ENCODE results near the gene ANKRD13B. TPM values are rescaled to one million over a fixed set of nuclear protein-coding genes. Genes with fewer than 3 reads are reported as not detected.

Gene ANKRD13B
- total and polyA plus RNA-seq, 2 donors (not counting 1 experiment from before 2014, with no cell fraction given) = 1.6 to 2.8 TPM

DNA sequence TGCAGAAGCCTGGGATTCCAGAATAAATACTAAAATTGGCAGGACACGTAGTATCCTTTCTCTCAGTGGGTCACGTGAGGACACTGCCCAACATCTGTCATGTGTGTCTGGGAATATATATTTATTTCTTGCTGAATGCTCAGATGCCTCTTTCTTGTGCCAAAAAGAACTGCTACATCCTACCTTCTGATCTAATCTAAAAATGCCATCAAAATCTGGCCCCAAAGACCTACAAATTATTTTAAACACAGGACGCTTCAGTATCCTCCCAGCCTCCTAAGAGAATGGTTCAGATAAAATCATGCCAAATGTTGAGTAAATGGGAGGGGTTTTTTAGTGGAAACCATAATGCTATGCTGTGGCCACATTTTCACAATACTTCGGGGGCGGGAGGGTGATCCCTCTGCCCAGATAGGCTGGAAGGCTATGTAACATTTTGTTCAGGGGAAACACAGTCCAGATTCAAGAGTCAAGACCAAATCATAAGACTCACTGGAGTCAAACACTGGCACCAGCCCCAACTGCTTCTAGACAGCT lies 52.7 kb downstream of the ANKRD13B start:
- CTCF ChIA-PET = interaction anchor here (11.9 kb wide), 1 partner anchor 133 kb away, joined by 196 read pairs; no protein-coding TSS in a partner anchor
- Histone ChIP-seq H3K36me3 (replicated peaks in 1 of 2; ENCODE audit: control extremely low read depth in 1 of 2, control insufficient read depth in 1 of 2, extremely low read depth in 1 of 2, insufficient read depth in 2 of 2, low read length in 1 of 2) (peaks cover 34 to 65% of the 10 kb centered on the region in 2 experiments), H2AFZ (ENCODE audit: insufficient read depth, low read depth, low read length, poor library complexity, severe bottlenecking) (no peak overlapping the region), H3K4me3 (ENCODE audit: control extremely low read depth in 1 of 5, extremely low read depth in 1 of 5, insufficient read depth in 1 of 5, low read depth in 2 of 5, low read length in 4 of 5) (no peak overlapping the region), H3K4me2 (replicated peaks; ENCODE audit: low read depth, low read length, poor library complexity, severe bottlenecking) (no peak overlapping the region), H3K27ac (ENCODE audit: low read length in 2 of 2) (no peak overlapping the region), H3K9me3 (ENCODE audit: control extremely low read depth in 1 of 3, control insufficient read depth in 2 of 3, insufficient read depth in 1 of 3, low read length in 2 of 3) (no peaks in the 10 kb centered on the region), H3K27me3 (replicated peaks in 1 of 4; ENCODE audit: control extremely low read depth in 1 of 4, control insufficient read depth in 3 of 4, insufficient read depth in 4 of 4, low read length in 3 of 4) (no peaks in the 10 kb centered on the region), H4K20me1 (ENCODE audit: control insufficient read depth, insufficient read depth, low read length, poor library complexity, severe bottlenecking) (no peaks in the 10 kb centered on the region), H3K9ac (ENCODE audit: low read length) (no peak overlapping the region), H3K4me1 (ENCODE audit: control insufficient read depth in 2 of 2, insufficient read depth in 2 of 2, low read length in 2 of 2) (peaks cover under 1 to 2% of the 10 kb centered on the region in 2 donors), H3K79me2 (ENCODE audit: control insufficient read depth, insufficient read depth, low read length) (peaks cover 23% of the 10 kb centered on the region)
- DNase-seq (no peak), ATAC-seq (ENCODE audit: low read depth) (no peak)
- POLR2A ChIA-PET = no interaction called here
- no peaks in the 10 kb centered on the region for H3K27me3 Mint-ChIP-seq
- 100% methylated on average over 2 of the region's 5 CpGs for WGBS (ENCODE audit: insufficient coverage)
- no peak overlapping the region for H3K4me3 Mint-ChIP-seq
- peaks cover 16% of the 10 kb centered on the region for H3K4me1 Mint-ChIP-seq
- TF ChIP-seq EZH2 (IDR thresholded peaks at IDR 0.05; ENCODE audit: borderline replicate concordance, insufficient read depth, low read depth, low read length, poor library complexity, severe bottlenecking) (no peak), CTCF (IDR thresholded peaks at IDR 0.05) (no peak)
- intact Hi-C loops (cut with micrococcal nuclease) = no loop called here
- no peaks in the 10 kb centered on the region for H3K9me3 Mint-ChIP-seq (ENCODE audit: insufficient read depth)
- no peak overlapping the region for H3K27ac Mint-ChIP-seq

DNA sequence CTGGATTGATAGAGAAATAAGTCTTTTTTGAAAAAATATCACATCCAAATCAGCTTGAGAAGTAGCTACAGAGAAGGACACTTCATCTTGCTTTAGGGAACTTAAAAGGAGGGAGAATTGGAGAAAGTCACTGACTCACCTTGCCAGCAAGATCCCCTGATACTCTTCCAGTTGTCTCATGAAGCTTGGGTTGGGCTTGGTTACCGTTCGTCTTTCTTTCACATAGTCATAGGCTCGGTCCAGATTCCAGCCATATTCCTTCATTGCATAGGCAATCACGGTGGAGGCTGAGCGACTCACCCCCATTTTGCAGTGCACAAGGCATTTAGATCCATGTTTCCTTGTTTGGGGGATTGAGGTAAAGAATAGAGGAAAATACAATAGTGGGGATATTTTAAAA lies 55.1 kb downstream of the ANKRD13B start:
- H3K27ac ChIP-seq (ENCODE audit: low read length in 2 of 2) = no peak overlapping the region
- 90% methylated on average over 2 of the region's 5 CpGs for WGBS (ENCODE audit: insufficient coverage)
- H3K9me3 ChIP-seq (ENCODE audit: control extremely low read depth in 1 of 3, control insufficient read depth in 2 of 3, insufficient read depth in 1 of 3, low read length in 2 of 3) = no peaks in the 10 kb centered on the region
- H3K4me1 ChIP-seq (ENCODE audit: control insufficient read depth in 2 of 2, insufficient read depth in 2 of 2, low read length in 2 of 2) = no peaks in the 10 kb centered on the region
- no peak overlapping the region for H3K27ac Mint-ChIP-seq
- ChIA-PET POLR2A (no interaction called here), CTCF (interaction anchor here (1.0 to 11.9 kb wide), 2 partner anchors 130 to 144 kb away, joined by 3 to 196 read pairs; no protein-coding TSS in a partner anchor)
- H3K36me3 ChIP-seq (replicated peaks in 1 of 2; ENCODE audit: control extremely low read depth in 1 of 2, control insufficient read depth in 1 of 2, extremely low read depth in 1 of 2, insufficient read depth in 2 of 2, low read length in 1 of 2) = peaks cover 34 to 69% of the 10 kb centered on the region in 2 experiments
- H4K20me1 ChIP-seq (ENCODE audit: control insufficient read depth, insufficient read depth, low read length, poor library complexity, severe bottlenecking) = no peaks in the 10 kb centered on the region
- no peaks in the 10 kb centered on the region for H3K27me3 ChIP-seq (replicated peaks in 1 of 4; ENCODE audit: control extremely low read depth in 1 of 4, control insufficient read depth in 3 of 4, insufficient read depth in 4 of 4, low read length in 3 of 4)
- H3K27me3 Mint-ChIP-seq = no peaks in the 10 kb centered on the region
- H3K9me3 Mint-ChIP-seq (ENCODE audit: insufficient read depth) = no peaks in the 10 kb centered on the region
- no peak overlapping the region for H3K4me3 ChIP-seq (ENCODE audit: control extremely low read depth in 1 of 5, extremely low read depth in 1 of 5, insufficient read depth in 1 of 5, low read depth in 2 of 5, low read length in 4 of 5)
- DNase-seq (no peak), ATAC-seq (ENCODE audit: low read depth) (no peak)
- no peak overlapping the region for H3K4me3 Mint-ChIP-seq
- no peak overlapping the region for H3K9ac ChIP-seq (ENCODE audit: low read length)
- peaks cover 5% of the 10 kb centered on the region for H3K4me1 Mint-ChIP-seq
- no peak overlapping the region for H3K4me2 ChIP-seq (replicated peaks; ENCODE audit: low read depth, low read length, poor library complexity, severe bottlenecking)
- peaks cover 16% of the 10 kb centered on the region for H3K79me2 ChIP-seq (ENCODE audit: control insufficient read depth, insufficient read depth, low read length)
- intact Hi-C loops (cut with micrococcal nuclease) = no loop called here
- H2AFZ ChIP-seq (ENCODE audit: insufficient read depth, low read depth, low read length, poor library complexity, severe bottlenecking) = no peak overlapping the region
- TF ChIP-seq CTCF (IDR thresholded peaks at IDR 0.05) (no peak), EZH2 (IDR thresholded peaks at IDR 0.05; ENCODE audit: borderline replicate concordance, insufficient read depth, low read depth, low read length, poor library complexity, severe bottlenecking) (no peak)
